ENCODE measurements around the gene AFF3.
A peak's percentile ranks its signal among the peaks of the same experiment; 100 is the strongest.

Gene AFF3

GRCh38 chr2:99605036-99605435, 537.4 kb downstream of the AFF3 start:
- ATAC-seq, result no peak

DNA sequence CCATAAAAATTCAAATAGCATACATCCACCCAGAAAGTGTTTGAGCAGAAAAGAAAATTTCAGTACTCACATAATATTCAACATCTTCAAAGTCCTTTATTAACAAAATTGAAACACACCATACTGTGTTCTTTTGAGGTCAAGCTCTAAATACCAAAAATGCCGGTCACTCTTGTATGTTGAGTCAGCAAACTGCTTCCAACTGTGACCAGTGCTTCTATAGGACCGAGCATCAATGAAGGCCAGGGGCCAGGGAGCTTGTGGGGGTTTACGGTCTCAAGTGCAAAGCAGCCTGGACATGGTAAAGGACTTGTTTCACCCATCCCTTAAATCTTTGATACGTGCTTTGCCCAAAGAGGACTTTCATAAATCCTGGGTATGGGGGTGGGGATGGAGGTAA, 539.9 kb downstream of the AFF3 start:
- no peak for DNase-seq
- no peak for ATAC-seq

More at GRCh38 chr2:99605036-99605435, 537.4 kb downstream of the AFF3 start:
- DNase-seq, result no peak

GRCh38 chr2:99600981-99601651, 541.3 kb downstream of the AFF3 start:
- ATAC-seq, result no peak
- DNase-seq, result no peak

DNA sequence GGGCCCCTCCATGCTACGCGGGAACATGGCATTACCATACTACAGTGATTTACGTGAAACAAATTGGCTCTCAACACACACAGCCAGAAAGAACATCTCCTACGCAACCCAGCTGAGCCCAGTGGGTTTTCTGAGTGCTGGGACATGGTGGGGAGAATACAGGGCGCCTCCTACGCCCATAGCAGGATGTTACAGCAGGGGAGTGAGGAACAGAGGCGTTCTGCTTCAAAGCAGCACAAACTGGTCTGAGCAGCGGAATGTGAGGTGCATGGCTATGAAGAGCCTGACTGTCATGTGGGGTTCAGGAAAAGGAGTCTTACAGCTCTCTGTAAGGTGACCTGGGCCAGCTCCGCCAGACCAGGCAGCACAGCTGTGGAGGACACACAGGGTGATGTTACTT, 543.9 kb downstream of the AFF3 start:
- DNase-seq (no peak), ATAC-seq (no peak)

GRCh38 chr2:99597616-99598015, 544.8 kb downstream of the AFF3 start:
- DNase-seq (no peak), ATAC-seq (no peak)

DNA sequence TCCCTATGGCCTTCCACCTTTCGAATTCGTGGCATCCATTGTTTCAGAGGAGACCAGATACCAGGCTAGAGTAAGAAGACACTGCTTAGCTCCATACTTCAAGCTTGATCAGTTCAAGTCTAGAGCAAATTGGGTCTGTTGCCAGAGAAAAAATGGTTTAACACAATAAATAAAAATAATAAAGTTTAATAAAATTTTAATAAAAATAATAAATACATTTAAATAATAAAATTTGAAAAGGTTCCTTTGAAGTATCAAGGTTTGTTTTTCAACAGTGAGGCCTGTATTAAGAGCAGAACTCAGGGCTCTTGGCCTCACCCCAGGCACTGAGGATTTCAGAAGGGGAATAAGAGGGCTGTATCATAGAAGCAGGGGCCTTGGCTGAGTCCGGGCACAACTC, 547.0 kb downstream of the AFF3 start:
- DNase-seq, result no peak
- no peak for ATAC-seq

DNA sequence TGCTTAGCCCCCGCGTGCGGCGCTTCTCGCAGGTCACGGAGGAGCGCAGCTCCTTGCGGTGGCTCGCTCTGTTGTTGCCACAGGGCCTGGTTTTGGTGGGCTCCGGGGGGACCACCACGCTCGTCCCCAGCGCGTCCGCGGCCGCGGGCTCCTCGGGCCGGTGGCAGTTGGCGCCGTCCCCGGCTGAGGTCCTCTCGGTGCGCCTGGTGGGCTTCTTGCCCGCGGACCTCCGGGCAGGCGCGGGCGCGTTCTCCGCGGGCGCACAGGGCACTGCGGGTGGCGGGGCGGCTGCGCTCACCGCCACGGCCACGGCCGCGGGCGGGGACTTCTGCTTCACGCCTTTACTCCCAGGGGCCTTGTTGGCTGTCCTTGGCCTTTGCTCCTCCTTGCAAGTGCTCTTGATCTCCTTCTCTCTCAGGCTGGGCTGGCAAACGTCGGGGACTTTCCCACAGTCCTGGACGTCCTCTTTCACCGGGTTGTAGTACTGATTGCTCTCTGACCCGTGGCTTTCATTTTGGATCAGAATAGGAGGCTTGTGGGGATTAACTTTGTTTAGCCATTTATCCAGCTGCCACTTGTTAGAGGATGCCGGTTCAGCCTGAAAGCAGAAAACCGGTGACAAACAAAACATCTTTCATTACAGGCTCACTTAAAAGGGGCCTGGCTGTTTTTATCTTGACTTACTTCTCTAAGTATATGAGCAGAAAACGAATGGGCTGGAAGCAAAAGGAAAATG, 548.5 kb downstream of the AFF3 start:
- DNase-seq, result no peak
- no peak for ATAC-seq

DNA sequence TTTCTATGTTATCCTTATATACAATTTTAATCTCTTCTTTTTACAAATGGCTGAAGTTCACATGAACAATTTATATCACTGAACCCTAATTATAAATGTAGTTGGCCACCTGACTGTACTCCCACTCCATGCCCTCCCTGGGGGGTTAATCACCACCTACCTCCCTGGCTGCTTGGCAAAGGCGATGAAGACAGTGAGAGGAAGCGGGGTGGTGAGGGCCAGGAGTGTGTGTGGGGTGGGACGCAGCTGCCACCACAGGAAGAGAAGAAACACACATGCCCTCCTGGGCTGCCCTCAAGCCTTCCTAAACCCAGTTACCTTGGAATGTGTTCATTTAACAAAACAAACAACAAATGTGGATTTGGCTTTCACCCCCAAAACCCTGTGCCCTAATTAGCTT, 565.6 kb downstream of the AFF3 start:
- no peak for DNase-seq
- ATAC-seq, result no peak

GRCh38 chr2:99573634-99574251, 568.6 kb downstream of the AFF3 start:
- no peak for DNase-seq
- no peak for ATAC-seq

DNA sequence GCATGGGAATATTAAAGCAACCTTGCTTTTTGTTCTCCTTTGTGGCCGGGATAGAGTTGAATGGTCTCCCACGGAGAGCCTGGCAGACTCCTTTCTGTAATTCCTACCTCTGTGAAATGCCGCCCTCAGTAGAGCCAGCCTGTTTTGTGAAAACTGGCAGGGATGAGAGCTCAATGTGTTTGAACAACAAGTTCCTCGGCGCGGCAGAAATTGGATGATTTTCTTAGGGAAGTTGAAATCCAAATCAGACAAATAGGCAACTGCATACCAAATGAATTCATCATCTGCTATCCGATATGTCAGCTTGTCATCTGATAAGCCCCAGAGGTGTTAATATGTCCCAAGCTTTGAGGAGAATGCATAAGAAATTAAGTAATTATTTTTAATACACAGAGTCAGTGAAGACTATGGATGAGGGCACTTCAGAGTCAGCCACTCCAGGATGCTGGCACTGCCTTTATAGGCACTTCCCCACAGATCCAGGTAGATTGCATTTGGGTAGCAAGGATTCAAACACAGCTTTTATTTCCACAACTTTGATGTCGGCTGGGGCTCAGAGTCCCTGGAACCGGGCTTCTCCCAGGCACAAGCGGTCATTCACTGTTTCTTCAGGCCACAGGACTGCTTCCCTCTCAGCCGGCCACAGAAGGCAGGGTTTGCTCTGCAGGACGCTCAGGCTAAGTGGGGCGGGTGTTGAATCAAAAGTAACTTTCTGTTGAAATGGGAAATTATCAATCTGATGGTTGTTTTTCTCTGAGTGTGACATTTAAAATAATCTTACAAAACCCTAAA, 569.8 kb downstream of the AFF3 start:
- DNase-seq (no peak), ATAC-seq (no peak)

DNA sequence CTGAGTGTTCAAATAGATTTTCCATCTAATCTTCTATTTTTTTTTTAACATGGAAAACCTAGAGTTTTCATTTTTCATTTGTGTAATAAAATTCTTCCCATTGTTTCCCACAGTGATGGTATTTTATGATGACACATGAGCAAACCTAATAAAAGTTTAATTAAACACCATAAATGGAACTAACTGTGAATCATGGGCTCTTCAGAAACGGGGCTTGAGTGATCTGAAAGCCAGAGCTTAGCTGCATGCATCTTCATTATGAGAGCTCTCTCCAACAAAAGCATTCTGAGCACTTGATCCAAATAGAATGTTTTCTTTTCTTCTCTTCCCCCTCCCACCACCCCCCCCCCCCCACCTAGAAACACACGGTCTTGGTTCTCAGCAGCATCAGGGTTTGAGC, 570.4 kb downstream of the AFF3 start:
- ATAC-seq, result no peak
- no peak for DNase-seq

DNA sequence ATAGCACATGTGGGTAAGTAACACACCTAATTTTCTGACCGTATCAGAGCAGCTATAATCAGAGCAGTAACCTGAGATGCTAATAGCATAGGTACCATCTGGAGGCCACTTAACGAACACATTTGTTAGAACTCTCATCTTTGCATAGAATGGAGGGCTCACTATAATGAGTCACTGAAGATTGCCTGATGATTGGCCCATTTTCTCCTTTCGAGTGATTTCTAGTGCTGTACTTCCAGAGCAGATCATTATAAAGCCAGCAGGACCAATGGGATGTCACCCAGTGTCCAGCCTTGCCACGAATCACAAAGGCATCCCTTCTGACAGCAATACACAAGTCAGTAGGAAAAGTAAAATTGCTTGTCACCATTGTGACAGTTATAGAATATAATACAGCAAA, 570.9 kb downstream of the AFF3 start:
- DNase-seq, result no peak

DNA sequence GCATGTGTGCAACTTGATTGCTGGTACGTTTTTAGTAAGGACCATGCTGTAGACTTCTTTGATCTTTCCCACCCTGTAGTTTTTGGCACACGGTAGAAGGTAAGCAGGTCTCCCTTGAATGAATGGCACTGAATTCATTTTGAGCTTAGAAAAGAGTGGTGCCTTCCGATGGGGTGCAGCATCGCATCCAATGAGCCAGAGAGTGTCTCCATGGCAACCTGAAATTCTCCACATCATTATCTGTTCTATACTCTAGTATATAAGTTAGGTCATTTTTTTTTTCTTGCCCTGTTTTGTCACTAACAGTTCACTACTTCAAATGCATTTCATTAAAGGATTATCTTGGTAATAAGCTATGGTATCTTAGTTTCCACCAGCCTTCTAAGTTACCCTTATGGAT, 571.4 kb downstream of the AFF3 start:
- ATAC-seq (no peak), DNase-seq (no peak)

More for the DNA sequence above, 570.9 kb downstream of the AFF3 start:
- no peak for ATAC-seq

DNA sequence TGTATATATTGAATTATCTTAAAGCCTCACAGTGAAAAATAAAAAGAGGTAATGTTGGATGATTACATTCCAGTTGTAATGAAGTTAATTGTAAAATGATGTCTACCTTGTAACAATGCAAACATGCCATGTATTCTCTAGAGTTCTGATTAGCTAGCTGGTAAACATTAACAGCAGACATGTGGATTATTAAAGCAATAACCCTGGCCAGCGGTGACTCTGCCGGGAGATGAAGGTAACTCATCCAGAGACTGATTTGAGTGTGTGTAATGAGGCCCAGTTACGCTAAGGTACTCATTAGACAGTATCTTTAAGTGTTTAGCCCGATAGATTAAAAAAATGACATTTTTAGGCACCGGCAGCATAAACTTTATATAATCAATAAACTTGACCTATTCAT, 573.0 kb downstream of the AFF3 start:
- DNase-seq, result no peak
- no peak for ATAC-seq

DNA sequence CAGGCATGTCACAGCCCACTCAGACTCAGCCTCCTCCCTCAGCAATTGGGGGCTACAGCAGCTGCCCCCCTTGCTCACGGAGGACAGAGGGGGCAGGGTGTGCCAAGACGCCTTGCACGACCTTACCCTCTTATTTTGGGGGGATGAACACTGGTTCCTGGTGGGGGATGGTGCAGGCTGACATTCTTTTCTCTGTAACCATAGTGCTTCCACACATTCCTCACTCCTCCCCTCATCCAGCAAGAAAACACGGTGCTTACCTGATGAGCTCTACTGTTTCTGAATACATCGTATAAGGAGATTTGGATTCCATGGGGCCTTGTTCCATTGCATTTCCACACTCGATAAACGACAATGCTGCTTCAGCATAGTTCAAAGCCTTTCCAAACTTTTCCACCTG, 577.2 kb downstream of the AFF3 start:
- DNase-seq, result no peak
- no peak for ATAC-seq

GRCh38 chr2:99562516-99562915, 579.9 kb downstream of the AFF3 start:
- DNase-seq (no peak), ATAC-seq (no peak)

DNA sequence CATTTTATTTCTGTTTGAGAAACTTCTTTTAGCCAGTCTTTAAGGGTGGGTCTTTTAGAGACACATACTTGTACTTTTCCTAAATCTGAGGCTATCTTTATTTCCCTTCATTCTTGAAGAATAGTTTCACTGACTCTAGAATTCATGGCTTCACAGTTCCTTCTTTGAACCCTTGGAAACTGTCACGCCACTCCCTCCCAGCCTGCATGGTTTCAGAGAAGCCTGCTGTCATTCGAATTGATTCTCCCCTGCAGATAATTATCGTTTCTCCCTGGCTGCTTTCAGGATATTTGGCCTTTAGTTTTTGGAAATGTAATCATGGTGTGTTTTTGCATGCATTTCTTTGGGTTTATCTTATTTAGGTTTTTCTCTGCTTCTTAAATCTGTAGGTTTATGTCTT, 580.6 kb downstream of the AFF3 start:
- DNase-seq (no peak), ATAC-seq (no peak)

DNA sequence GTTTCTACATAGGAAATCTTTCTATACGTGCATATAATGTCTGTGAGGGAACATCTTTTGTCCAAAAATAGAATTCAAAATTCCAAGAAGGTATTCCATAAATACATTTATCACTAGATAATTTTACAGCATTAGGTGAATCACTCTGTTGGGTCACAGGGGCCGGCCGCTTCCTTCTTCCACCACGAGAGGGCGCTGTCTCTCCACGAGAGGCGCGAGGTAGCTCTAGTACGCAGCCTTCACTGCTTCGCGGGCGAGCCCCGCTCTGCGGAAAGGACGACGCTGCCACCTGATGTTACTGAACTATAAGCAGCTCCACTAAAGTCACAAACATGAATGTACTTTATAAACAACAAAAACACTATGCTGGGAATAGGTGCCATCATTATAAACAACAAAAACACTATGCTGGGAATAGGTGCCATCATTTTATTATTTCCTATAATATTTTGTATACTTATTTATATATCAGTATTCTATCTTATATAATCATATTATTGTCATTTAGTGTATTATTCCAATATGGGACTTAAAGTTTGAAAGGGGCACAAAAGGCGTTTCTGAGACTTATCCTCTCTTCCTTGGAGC, 583.2 kb downstream of the AFF3 start:
- ATAC-seq, result peak; percentile 93
- peak; percentile 92 for DNase-seq

GRCh38 chr2:99555404-99555803, 587.0 kb downstream of the AFF3 start:
- ATAC-seq (no peak), DNase-seq (no peak)

DNA sequence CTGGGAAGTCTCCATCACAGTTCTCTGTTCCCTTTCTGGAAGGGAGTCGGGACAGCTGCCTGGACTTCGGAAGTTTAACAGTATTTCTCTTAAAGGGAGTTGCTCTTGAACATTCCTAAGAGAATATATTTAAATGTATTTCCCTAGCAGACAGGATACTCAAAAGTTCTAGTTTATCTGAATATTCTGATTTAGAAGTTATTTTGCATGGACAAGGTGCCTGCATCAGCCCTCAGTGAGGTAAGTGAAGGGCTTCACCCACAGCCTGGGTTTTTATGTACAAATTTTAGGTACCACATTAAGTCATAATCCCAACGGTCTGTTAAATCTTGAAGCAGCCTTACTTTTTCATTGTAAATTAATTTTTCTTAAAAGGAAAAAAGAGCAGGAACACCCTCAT, 587.5 kb downstream of the AFF3 start:
- ATAC-seq (no peak), DNase-seq (no peak)

GRCh38 chr2:99554238-99554637, 588.2 kb downstream of the AFF3 start:
- DNase-seq (no peak), ATAC-seq (no peak)

DNA sequence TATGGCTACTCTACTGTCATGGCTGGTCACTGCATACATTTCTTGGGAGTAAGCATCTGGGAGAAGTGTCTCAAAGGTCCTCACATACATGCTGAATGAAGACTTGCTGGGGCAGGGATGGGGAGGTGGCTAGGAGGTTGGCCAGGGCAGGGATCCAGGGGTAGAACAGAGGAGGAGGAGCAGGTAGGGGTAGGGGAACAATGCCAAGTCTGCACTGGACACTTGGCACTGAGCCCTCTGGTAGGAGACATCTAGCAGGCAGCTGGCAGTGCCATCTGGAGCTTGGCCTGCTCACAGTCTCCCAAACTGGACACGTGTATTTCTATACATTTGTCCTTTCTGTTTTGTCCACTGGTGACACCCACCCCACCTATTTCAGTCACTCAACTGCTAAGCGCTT, 589.9 kb downstream of the AFF3 start:
- DNase-seq (no peak), ATAC-seq (no peak)
